ENCODE data around the gene CHST8.
"Not testable (repeated sequence)": the region's sequence is repeated elsewhere in the genome, so short reads cannot be mapped to it uniquely, and the experiment has no call there.

CHST8 gene

DNA sequence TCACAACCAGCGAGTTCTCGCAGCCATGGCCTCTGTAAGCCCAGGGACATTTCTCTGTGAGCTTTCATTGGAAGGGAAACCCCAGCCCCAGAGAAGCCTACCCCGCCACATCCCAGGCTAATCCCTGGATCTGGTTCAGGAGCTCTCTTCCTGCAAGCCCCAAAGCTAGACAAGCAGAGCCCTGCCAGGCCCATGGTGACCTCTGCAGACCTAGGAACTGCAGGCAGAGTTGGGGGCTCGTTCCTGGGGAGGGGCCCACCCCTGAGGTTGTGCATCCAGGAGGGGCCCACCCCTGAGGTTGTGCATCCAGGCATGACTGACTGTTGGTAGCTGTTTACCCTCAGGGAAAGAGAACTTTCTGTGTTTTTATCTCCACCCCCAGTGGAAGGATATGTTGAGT lies 196.7 kb downstream of the CHST8 start:
- no peak for FAIRE-seq

DNA sequence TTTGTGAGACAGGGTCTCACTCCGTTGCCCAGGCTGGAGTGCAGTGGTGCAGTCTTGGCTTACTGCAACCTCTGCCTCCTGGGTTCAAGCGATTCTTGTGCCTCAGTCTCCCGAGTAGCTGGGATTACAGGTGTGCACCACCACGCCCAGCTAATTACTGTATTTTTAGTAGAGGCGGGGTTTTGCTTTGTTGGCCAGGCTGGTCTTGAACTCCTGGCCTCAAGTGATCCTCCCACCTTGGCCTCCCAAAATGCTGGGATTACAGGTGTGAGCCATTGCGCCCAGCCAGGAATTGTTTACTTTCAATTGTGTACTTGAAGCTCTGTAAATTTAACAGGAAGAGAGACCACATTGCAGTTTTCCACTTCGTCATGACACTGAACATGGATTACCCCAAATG lies 197.3 kb downstream of the CHST8 start:
- FAIRE-seq = not testable (repeated sequence)

DNA sequence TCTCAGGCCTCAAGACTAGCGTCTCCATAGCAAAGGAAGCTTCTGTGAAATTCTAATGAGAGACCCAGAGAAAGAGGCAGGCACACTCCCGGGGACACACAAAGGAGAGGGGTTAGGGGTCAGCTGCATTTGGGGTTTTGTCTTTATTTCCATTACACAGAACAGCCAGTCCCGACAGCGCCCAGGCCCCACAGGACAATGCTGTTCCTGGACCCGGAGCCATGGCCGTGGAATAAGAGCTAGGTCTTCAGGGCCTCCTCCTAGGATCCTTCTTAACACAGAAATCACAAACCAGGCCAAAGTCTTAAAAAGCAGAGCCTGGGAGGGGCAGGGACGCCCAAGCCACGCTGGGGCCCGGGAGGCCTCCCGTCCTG lies 197.7 kb downstream of the CHST8 start:
- no peak for FAIRE-seq

DNA sequence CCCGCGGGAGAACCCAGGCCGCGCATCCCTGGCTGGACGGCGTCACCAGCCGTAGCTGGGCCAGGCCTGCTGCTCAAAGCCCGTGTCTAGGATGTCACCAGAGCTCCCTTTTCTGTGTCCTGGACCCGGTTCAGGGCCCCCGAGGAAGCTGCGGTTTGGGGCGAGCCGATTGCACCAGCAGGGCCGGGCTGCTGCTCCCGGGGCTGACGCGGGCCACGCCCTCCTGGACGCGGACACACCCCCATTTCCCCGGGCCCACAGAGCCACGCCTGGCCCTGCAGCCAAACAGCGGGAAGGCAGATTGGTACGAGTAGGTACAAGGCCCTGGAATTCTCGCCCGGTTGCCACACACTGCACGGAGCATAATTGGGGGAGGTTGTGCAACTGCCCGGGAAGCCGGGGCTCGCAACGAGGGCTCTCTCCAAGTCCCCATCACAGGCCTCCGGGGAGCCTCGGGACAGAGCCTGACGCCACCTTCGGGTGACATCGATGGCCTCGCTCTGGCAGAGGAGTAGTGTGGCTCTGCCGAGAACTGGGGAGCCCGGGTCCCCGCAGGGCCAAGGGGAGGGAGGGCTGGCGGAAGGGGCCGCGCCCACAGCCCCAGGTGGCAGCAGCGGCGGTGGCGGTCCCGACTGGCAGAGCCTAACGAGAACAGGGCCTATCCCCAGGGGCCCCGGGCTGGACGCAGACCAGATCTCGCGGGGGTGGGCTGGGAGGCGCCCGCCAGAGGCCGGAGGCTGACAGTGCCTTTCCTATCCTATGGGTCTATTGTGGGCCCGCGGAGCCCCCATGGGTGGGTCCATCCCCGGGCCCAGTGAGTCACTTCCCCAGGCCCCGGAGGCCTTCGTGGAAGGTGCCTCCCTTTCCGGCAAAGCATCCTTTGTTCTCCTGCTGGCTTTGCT lies 198.4 kb downstream of the CHST8 start:
- no peak for FAIRE-seq

DNA sequence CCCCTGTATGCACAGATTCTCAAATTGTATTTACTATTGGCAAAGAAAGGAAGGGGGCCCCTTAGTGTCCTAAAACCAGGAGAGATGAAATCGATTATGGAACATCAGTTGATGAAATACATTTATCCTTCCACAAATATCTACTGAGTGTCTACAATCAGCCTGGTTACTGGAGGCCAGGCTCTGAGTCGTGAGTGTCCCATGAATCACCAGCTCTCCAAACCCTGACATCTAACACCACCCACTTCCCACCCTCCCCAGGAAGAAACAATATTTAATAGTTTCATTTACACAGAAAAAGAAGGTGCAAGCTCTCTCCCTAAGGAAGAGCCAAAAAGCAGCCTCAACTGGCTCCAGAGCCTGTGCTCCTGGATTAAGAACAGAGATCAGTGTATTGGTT lies 200.1 kb downstream of the CHST8 start:
- no peak for FAIRE-seq

Data from endometrium (tissue), 2 donors.